ENCODE measurements around the gene TLL2.
A peak's percentile ranks its signal among the peaks of the same experiment; 100 is the strongest.
"Not testable (repeated sequence)": the region's sequence is repeated elsewhere in the genome, so short reads cannot be mapped to it uniquely, and the experiment has no call there.

The TLL2 gene

GRCh38 chr10:96513698-96514561 is at the start of gene TLL2:
Gene TLL2, minus strand, starts transcription at chr10:96513926. Its CDS starts 241 bp downstream, at chr10:96513685.
- peak; percentile 74 to 82 for DNase-seq

- DNase-seq = no peak
These were observed 47.5 kb upstream of the TLL2 start for GRCh38 chr10:96560966-96561887.

DNA sequence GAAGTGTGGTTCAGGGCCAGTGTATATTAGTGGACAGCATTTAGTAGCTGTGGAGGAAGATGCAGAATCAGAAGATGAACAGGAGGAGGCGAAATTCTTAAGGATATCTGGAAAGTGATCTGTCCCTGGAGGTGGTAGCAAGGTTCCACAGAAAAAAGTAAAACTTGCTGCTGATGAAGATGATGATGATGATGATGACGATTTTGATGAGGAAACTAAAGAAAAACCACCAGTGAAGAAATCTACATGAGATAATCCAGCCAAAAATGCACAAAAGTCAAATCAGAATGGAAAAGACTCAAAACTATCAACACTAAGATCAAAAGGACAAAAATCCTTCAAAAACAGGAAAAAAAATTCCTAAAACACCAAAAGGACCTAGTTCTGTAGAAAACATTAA is 46.8 kb upstream of the TLL2 start:
- DNase-seq = no peak

DNA sequence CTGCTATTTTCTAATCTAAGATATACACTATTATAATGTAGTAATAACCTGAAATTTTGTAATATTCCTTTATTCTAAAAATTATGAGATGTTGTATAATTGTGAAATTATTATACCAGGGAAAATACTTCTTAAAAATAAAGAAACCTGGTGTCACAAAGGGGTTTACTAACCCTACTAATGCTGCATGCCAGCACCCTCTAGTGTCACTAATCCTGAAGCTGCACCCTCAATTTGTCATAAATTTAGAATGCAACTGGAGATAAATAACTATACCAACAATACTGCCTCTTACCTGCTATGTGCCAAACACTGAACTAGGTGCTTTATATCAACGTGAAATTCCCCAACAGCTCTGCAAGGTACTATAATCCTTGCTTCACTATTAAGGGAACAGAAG is 42.3 kb upstream of the TLL2 start:
- DNase-seq = no peak

DNA sequence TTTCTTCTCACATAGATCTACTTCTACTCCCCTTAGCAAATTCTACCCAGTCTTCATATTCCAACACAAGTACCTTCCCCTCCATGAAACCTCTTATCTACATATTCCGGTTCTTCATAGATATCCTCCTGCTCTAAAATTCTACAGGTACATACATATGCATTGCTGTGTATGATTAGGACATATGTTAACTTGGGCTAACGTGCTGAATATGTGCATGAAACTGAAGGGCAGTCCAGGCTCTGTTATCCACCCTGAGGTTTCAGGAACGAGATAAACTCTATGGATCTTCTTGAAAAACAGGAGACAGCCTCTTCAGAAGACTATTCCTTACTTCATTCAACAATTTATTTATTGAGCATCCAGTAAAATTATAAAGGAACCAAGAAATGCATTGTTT is 41.6 kb upstream of the TLL2 start:
- no peak for DNase-seq

DNA sequence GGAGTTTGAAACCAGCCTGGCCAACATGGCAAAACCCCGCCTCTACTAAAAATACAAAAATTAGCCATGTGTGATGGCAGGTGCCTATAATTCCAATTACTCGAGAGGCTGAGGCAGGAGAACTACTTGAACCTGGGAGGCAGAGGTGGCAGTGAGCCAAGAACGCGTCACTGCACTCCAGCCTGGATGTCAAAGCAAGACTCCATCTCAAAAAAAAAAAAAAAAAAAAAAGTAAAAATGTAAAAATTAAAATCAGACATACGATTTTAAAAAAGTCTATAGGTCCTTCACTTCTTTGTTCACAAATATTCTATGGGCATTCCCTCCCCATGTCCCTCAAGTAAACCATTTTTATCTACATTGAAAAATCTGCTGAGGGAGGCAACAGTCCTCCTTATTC is 34.9 kb upstream of the TLL2 start:
- no peak for DNase-seq

GRCh38 chr10:96545558-96545957 is 31.8 kb upstream of the TLL2 start:
- not testable (repeated sequence) for DNase-seq

- no peak for DNase-seq
These were observed 28.2 kb upstream of the TLL2 start for GRCh38 chr10:96541921-96542320.

GRCh38 chr10:96540240-96540639 is 26.5 kb upstream of the TLL2 start:
- no peak for DNase-seq

GRCh38 chr10:96538683-96539082 is 25.0 kb upstream of the TLL2 start:
- no peak for DNase-seq

DNA sequence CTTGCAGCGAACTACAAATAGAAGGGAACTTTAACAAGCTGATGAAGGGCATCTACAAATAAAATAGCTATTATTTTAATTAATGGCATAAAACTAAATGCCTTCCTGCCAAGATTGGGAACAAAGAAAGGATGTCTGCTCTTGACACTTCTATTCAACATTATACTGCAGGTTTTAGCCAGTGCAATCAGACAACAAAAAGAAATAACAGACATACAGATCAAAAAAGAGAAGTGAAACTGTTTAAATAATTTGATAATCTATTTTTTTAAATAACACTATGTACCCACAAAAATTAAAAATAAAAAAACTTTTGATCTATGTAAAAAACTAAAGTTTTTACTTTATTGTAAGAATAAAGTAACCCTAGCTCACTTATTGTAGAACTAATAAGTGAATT is 22.4 kb upstream of the TLL2 start:
- DNase-seq = no peak

DNA sequence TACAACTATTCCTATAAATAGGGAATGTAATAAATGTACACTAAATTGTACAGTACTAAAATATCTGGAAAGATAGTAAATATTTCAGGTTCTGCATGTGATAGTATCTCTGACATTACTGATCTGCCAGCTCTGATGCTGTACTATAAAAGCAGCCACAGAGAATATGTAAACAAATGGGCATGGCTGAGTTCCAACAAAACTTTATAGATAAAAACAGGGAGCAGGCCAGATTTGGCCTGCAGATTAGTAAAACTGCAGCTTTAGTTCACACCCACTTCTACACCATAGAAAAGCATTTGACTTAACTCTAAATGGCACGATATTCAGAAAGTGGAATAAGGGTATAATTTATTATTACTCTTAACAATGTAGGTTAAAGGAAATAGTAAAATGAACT is 18.8 kb upstream of the TLL2 start:
- no peak for DNase-seq

DNA sequence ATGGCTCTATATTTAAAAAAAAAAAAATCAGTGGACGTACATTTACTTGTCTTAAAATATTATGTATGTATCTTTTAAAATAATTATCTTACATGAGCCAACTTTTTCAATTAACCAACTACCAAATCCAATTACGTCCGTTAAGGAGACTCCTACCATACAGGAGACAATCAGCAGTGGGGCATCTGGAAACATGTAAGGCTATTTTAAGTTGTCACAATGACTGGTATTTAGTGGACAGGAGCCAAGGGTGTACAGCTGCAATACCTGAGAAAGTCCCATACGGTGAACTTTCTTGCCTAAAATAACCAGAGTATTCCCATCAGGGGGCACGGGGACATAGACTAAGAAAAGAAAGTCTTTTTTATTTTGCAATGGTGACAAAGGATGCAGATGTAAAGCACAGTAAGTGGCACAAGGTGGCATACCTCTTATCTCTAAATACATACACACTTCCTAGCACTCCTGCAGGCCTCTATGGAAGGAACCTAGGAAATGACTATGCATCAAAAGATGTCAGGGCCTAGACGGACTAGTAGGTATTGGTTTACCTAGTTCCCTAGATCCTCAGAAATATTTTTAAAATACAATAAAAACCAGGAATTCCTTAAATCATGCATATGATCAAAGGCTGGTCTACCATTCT is 16.0 kb upstream of the TLL2 start:
- DNase-seq = no peak

GRCh38 chr10:96524741-96525140 is 11.0 kb upstream of the TLL2 start:
- DNase-seq = no peak

DNA sequence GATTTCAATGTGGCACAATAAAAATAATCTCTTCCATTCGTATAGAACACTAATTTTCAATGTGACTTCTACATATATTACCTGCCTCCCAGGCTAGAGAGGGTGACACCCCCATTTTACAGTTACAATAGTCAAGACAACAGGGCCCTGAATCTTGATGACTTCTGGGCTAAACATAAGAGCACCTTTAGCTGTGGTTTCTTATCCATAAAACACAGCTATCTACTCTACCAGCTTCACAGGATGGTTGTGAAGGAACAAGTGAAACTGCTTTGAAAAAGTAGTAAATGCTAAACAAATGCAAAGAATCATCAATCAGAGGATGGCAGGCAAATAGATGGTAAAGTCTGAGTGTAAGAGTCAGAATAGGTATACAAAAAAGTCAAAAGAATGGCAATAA is 3.6 kb upstream of the TLL2 start:
- no peak for DNase-seq

- no peak for DNase-seq
These were observed 2.6 kb upstream of the TLL2 start for GRCh38 chr10:96516337-96516736.

GRCh38 chr10:96513305-96513697 is 425 bp downstream of the TLL2 start:
- DNase-seq = no peak

GRCh38 chr10:96512524-96513304 is 1.0 kb downstream of the TLL2 start:
- peak; percentile 32 to 39 for DNase-seq

DNA sequence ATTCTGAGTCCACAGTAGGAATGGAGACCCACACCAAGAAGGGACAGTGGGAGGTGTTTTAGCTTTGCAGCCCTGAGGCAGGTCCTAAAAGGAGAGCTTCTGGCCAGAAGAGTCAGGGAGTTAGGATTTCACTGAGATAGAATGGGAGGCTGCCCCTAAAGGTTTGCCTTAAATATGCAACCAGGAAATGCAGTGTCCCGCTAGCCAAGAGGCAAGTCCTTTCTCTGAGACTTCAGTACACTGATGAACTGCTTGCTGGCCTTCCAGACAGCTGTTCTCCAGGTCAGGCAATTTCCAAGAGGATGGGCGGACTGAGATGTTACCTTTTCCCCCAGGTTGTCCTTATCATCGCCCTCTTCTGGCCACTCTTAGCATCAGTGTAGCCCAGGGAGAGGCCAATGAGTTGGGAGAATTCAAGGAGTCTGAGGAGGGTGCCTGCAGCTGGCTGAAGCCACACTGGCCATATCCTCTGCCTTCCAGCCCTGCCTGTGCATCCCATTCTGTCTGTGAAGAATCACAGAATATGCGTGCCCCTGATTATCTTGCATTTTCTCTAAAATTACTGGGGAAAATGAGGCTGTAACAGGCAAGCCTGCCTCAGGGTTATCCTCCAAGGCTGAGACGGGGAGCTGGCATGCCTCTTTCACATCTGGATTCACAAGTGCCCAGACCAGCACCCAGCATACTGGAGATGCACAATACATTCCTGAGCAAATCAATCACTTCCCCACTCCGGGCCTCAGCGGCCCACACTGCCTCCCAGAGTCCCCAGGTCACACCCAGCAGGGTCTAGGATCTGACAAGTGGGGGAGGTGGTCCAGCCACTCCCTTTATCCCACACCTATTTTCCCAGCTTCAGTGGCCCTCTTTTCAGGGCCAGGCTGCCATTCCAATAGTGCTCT is 2.4 kb downstream of the TLL2 start:
- peak; percentile 50 to 51 for DNase-seq

DNA sequence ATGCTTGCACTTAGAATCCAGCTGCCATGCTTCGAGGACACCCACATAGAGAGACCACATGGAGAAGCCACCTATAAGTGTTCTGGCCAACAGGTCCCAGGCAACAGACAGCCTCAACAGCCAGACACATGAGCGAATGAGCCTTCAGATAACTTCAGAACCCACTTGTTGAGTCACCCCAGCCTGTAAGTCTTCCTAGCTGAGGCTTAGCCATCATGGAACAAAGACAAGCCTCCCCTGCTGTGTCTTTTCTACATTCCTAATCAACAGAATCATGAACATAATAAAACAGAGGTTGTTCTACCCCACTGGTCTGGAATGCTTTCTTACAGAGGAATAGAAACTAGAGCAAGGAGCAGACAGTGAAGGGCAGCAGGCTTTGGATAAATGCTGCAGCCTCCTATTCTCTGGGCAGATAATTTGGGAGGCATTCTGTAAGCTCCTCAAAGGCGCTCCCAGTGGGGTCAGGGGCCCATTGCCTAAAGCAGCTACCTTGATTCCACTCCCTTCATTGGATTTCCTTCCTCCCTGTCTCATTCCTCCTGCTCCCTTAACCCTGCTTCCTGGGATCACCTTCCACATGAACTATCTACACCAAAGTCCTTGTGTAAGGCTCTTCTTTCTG is 4.6 kb downstream of the TLL2 start:
- no peak for DNase-seq

DNA sequence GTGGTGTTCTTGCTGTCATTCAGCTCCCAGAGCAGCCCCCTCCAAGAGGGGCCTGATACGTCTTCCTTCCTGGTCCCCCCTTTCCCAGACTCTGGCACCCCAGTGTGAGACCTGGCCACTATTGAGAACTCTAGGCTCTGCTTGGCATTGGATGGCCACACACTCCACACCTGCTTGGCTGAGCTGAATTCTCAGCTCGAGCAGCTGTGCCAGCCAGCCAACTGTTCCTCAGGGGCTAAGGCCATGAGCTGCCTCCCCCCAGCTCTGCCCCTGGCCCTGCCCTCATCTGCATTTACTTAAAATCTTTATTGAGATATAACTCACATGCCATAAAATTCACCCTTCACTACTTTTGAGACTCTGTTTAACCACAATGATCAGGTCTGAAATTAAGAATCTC is 6.7 kb downstream of the TLL2 start:
- DNase-seq = no peak

All from activated T-cell treated with anti-CD3 and anti-CD28 coated beads, Interleukin-2, amount 50 U/mL, for 48 hours (primary cell).